GM18511 (cell line): ENCODE measurements around the gene SLC25A53.

Source experiments
- ATAC-seq: cut with Tn5 transposase; IDR thresholded peaks from one replicate; pipeline ENCODE4 v1.9.1; 2021; ENCODE audit warnings: mild to moderate bottlenecking, moderate library complexity; ENCODE audit not compliant: unreplicated experiment

The SLC25A53 gene, protein sequence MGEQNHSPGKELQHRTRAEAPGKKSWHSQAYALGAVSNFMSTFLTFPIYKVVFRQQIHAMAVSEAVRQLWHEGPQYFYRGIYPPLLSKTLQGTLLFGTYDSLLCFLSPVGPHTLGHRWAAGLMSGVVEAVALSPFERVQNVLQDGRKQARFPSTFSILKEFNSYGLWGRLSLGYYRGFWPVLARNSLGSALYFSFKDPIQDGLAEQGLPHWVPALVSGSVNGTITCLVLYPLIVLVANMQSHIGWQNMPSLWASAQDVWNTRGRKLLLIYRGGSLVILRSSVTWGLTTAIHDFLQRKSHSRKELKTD

GRCh38 chrX:104156630-104157529 lies at the start of gene SLC25A53:
TSS of gene SLC25A53 (minus strand) at chrX:104157009. CDS start at chrX:104105257, 51,752 bp downstream.
- peak; percentile 95 for ATAC-seq

DNA sequence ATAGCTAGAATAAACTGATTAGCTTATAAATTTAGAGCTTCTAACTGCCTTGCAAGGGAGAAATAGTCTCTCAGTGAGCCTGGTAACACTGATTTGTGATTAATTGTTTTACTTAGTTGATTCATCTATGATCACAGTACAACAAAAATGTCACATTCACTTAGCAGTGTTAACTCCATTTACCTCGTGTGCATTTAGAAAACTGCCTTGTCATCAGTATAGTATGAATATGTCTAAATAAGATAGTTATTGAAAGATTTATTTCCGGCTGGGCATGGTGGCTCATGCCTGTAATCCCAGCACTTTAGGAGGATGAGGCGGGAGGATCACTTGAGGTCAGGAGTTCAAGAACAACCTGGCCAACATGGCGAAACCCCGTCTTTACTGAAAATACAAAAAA lies 48.7 kb upstream of the SLC25A53 start:
- no peak for ATAC-seq

- ATAC-seq: peak; percentile 83
Measured at GRCh38 chrX:104195489-104196084, 38.8 kb upstream of the SLC25A53 start.

GRCh38 chrX:104195013-104195412 lies 38.2 kb upstream of the SLC25A53 start:
- peak; percentile 33 for ATAC-seq

GRCh38 chrX:104193485-104193884 lies 36.7 kb upstream of the SLC25A53 start:
- ATAC-seq: no peak

DNA sequence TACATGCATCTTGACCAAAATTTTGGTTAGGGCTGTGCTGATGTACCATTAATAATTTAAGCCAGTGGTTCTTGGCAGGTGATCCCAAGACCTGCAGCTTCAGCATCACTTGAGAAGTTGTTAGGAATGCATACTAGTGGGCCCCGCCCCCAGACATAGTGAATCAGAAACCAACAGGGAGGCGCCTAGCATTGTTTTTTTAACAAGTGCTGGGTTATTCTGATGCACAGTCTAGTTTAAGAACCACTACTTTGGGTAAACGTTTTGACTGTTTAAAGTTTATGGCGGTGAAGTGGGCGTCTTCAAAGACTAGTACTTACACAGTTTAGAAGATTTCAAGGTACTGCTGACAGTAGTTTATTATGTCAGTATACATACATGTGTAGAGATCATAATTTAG lies 33.0 kb upstream of the SLC25A53 start:
- ATAC-seq: no peak

DNA sequence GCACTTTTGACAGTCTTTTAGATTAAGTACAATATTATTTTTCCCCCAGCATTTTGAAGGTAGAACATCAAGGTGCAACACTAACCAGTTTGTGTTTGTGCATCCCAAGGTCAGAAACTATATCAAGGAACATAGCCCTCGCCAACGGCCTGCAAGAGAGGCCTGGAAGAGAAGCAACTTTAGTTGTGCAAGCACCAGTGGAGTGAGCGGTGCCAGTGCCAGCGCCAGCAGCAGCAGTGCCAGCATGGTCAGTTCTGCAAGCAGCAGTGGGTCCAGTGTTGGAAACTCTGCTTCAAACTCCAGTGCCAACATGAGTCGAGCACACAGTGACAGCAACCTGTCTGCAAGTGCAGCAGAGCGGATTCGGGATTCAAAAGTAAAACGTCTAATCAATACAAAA lies 31.1 kb upstream of the SLC25A53 start:
- no peak for ATAC-seq

DNA sequence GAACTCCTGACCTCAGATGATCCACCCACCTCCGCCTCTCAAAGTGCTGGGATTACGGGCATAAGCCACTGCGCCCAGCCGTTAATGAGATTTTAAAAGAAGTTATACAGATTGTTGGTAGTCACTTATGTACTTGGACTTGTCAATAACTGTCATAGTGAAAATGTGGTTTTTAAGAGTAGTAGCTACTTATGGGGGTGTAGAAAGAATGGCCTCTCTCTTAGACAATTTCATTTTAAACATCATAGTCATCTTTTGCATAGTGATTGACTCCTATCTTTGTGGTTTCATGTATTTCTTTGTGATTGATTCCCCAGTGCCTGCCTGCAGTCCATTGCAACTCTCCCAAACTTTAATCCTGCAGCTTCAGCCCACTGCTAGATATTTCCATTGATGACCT lies 26.9 kb upstream of the SLC25A53 start:
- ATAC-seq: no peak

- no peak for ATAC-seq
Measured at GRCh38 chrX:104173841-104174240, 17.0 kb upstream of the SLC25A53 start.

DNA sequence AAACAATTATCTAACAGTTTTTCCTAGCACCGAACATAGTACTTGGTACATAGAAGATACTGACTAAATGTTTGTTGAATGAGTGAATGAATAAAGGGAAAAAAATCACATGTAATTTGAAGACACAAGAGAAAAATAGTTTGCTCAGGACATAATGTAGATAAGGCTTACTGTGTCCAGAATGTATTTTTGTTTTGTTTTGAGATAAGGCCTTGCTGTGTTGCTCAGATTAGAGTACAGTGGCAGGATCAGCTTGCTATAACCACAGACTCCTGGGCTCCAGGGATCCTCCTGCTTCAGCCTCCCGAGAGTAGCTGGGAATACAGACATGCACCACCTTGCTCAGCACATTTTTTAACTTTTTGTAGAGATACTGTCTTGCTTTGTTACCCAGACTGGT lies 16.0 kb upstream of the SLC25A53 start:
- ATAC-seq: no peak

DNA sequence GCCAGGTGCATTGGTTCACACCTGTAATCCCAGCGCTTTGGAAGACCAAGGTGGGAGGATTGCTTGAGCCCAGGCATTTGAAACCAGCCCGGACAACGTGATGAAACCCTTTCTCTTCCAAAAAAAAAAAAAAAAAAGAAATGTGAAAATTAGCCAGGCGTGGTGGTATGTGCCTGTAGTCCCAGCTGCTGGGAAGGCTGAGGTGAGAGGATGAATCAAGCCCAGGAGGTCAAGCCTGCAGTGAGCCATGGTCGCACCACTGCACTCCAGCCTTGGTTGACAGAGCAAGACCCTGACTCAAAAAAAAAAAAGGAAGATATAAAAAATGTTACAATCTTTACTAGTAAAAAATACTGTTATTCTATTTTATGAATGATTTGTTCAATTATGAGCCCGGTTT lies 15.3 kb upstream of the SLC25A53 start:
- no peak for ATAC-seq

DNA sequence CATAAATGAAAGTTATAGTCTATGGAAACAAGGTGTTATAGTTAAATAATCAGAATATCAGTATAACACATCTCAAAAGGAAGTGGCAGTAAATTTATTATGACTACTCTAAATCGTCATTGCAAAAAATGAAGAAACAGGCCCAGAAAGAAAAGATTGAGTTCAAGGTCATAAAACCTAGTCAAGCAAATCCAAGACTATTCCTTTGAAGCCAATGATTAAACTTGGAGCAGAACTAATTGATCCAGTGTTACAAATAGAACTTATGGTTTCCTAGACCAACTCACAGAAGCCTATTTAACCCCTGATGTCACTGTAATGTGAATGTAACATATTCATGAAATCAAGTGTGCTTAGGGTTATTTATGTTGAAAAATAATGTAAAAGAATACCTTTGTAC lies 11.3 kb upstream of the SLC25A53 start:
- ATAC-seq: no peak

DNA sequence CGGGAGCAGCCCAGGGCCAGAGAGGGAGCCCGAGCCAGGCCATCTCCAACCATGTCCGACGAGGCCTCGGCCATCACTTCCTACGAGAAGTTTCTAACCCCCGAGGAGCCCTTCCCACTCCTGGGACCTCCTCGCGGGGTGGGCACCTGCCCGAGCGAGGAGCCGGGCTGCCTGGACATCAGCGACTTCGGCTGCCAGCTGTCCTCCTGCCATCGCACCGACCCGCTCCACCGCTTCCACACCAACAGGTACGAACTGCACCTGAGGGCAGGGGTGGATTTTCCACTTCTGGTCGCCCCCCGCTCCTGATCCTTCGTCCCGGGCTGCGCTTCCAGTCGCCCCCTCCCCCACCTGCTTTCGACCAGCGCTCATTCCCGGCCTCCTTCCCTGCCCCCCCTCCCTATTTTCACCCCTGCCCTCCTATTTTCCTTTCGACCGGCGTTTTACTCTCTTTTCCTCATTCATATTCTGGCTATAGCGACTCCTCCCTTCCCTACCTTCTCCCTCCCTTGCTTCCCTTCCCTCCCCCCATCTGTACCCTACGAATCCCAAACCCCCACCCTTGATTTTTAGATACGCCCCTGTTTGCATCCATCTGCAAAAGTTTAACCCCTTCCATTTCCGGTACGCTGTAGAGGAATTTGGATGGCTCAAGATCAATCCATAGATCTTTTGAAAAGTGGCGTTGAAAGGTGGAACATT lies 10.1 kb upstream of the SLC25A53 start:
- no peak for ATAC-seq

- ATAC-seq: peak; percentile 93
Measured at GRCh38 chrX:104165894-104166734, 9.3 kb upstream of the SLC25A53 start, which contains the start of gene FAM199X. TSS of gene FAM199X (plus strand) at chrX:104166453. CDS start at chrX:104166786, 333 bp downstream.

GRCh38 chrX:104151037-104151436 lies 5.8 kb downstream of the SLC25A53 start:
- no peak for ATAC-seq

DNA sequence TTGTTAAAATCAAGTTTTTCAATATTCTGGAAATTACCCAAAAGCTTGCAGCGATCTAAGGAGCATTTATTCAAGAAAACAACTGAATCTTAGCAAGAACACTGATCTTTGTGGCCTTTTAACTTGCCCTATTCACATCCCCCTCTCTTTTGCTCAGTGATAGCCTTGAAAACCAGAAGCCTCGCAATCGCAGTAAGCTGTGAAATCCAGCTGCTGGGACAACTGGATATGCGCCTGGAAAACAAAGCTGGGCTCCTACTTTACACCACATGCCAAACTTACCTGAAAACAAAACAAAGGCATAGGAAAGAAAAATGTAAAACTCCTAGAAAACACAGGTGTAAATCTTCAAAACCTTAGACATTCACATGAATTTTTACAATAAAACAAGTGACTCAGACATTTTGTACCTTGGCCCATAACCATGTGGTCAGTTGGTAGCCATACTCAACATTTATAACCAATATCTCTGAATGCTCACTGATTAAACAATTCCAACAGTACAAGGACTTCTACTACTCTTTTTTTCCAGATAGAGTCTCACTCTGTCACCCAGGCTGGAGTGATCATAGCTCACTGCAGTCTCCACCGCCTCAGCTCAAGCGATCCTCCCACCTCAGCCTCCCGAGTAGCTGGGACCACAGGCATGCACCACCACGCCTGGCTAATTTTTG lies 15.6 kb downstream of the SLC25A53 start:
- no peak for ATAC-seq

DNA sequence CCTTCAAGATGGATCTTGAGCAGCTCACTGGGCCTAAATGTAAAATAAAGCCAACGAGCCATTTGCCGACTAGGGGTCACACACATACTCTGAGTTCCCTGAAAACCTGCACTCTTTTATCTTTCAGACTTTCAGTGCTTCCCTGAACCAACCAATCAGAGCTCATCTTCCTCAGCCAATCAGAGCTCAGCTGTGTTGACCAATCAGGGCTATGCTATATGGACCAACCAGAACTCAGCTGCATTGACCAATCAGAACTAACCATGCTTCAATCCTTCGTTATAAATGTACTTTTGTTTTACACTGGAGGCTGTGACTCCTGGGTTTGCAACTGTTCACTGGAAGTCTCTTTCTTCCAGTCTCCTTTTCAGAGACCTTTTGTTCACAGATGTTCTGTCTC lies 19.3 kb downstream of the SLC25A53 start:
- ATAC-seq: no peak

- peak; percentile 92 for ATAC-seq
Measured at GRCh38 chrX:104136241-104137019, 20.4 kb downstream of the SLC25A53 start.

DNA sequence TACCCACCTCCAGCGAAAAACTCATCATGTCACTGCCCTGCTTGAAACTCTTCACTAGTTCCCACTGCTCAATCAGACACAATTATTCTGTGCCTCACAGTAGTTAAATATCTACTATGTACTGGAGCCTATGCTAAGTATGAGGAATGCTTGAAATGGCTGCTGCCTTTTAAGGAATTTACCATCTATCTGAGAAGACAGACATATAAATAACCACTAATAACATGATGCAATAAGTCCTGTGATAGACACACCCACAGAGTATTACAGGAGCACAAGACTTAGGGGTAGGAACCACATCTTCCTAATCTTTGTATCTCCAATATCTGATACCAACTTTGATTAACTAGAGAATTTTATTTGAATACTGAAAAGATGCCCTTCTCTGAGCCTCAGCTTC lies 21.1 kb downstream of the SLC25A53 start:
- ATAC-seq: no peak
